HL-60/S4 (cell line): ENCODE measurements around the gene MAPK1.
"Not testable (repeated sequence)": the region's sequence is repeated elsewhere in the genome, so short reads cannot be mapped to it uniquely, and the experiment has no call there.

Source experiments
- in situ Hi-C: fragments of 300-500 bp; cut with MboI; formaldehyde crosslinking; loops from 2 replicates; pipeline ENCODE4 v1.14.3; 2022; ENCODE audit warnings: low sequenced_read_pairs

Gene MAPK1

DNA sequence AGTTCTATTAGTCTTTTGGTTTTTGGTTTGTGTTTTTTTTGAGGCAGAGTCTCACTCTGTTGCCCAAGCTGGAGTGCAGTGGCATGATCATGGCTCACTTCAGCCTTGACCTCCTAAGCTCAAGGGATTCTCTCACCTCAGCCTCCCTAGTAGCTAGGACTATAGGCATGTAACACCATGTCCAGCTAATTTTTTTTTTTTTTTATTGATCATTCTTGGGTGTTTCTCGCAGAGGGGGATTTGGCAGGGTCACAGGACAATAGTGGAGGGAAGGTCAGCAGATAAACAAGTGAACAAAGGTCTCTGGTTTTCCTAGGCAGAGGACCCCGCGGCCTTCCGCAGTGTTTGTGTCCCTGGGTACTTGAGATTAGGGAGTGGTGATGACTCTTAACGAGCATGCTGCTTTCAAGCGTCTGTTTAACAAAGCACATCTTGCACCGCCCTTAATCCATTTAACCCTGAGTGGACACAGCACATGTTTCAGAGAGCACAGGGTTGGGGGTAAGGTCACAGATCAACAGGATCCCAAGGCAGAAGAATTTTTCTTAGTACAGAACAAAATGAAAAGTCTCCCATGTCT lies 15.4 kb upstream of the MAPK1 start:
- in situ Hi-C loops, result not testable (repeated sequence)

- in situ Hi-C loops, result no loop called here
Measured at GRCh38 chr22:21881841-21882753, 14.7 kb upstream of the MAPK1 start.

DNA sequence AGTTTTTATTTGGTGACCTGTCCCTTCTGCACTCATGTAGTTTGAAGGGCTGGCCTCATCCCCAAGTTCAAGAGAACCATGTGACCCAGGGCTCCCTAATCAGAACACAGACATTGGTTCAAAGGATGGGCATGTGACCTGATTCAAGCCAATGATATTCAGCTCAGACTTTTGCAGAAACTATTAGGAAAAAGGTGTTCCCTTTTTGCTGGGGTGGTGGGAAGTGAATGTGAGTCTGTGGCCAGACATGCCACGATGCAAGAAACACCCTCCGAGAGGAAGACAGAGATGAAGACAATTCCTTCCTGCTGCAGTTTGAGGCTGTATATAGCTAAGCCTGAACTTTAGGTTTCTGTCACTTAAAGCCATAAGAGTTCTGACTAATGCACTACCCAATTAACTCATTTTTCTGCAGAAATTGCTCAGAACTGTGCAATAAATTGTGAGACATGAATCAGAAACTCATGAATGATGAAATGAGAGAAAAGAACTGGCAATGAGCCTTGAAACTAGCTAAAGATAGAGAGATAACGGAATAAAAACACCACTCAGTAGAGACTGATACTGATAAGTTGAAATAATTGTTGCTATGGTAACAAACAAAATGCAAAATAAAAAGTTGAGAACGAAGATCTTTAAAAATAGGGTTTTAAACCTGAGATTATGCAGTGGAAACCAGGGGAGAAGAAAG lies 9.2 kb upstream of the MAPK1 start:
- in situ Hi-C loops, result no loop called here

DNA sequence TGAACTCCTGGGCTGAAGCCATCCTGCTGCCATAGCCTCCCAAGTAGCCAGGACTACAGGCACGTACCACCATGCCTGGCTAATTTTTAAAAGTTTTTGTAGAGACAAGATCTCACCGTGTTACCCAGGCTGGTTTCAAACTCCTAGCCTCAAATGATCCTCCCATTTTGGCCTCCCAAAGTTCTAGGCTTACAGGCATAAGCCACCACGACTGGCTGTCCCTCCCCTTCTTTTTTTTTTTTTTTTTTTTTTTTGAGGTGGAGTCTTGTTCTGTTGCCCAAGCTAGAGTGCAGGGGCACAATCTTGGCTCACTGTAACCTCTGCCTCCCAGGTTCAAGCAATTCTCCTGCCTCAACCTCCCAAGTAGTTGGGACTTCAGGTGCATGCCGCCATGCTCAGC lies 7.5 kb upstream of the MAPK1 start:
- in situ Hi-C loops, result not testable (repeated sequence)

DNA sequence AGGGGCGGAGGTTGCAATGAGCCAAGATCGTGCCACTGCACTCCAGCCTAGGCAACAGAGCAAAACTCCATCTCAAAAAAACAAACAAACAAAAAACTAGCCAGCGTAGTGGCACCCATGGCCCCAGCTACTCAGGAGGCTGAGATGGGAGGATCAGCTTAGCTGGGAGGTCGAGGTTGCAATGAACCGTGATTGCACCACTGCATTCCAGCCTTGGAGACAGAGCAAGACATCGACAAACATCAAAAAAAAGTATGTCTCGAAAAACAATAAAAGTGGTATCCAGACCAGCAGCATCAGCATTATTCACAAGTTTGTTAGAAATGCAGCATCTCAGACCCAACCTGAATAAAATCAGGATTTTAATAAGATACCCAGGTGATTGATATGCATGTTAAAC lies 6.2 kb upstream of the MAPK1 start:
- in situ Hi-C loops, result no loop called here

- in situ Hi-C loops, result not testable (repeated sequence)
Measured at GRCh38 chr22:21872741-21873140, 5.3 kb upstream of the MAPK1 start.

DNA sequence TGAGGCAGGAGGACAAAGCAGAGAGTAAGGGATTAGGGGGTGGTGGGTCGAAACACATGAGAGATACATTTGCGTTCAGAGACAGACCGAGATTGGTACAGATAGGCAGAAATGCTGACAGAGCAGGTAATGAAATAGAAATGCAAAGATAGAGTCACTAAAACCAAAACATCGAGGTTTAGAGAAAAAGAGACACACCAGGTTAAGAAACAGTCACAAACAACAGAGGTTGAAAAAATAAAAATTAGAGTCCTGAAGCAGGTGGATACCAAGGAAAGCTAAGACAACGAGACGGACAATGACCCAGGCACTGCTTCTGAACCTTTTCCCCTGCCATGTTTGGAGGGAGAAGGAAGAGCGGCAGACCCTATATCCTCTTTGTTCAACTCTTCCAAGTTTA lies 1.2 kb upstream of the MAPK1 start:
- in situ Hi-C loops, result no loop called here

DNA sequence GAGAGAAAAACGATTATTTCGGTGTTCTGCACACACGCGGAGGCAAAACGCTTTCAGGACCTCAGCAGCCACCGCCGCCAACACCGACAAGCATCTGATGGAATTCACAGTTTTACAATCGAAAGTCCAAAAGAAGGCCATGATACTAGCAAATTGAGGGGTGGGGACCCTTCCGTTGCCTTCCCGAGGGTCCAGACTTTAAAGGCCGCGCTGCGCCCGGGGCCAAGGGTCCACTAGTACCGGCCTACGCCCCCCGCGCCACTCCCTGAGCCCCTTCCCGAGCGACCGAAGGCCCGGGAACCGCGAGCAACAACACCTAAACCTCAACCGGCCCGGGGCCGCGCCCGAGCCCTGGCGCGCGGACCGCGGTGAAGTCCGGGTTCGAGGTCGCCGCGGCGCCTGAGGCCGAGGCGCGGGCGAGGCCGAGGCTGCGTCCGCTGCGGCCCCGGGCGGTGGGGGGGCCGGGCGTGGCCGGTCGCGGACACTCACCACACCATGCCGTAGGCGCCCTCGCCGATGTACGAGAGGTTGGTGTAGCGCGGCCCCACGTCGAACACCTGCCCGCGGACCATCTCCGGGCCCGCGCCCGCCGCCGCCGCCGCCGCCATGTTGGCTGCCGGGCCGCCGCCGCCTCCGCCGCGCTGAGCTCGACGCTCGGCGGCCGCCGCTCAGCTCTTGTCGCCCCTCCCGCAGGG lies 465 bp downstream of the MAPK1 start:
- in situ Hi-C loops, result no loop called here

- in situ Hi-C loops, result no loop called here
Measured at GRCh38 chr22:21865041-21865440, 2.4 kb downstream of the MAPK1 start.

DNA sequence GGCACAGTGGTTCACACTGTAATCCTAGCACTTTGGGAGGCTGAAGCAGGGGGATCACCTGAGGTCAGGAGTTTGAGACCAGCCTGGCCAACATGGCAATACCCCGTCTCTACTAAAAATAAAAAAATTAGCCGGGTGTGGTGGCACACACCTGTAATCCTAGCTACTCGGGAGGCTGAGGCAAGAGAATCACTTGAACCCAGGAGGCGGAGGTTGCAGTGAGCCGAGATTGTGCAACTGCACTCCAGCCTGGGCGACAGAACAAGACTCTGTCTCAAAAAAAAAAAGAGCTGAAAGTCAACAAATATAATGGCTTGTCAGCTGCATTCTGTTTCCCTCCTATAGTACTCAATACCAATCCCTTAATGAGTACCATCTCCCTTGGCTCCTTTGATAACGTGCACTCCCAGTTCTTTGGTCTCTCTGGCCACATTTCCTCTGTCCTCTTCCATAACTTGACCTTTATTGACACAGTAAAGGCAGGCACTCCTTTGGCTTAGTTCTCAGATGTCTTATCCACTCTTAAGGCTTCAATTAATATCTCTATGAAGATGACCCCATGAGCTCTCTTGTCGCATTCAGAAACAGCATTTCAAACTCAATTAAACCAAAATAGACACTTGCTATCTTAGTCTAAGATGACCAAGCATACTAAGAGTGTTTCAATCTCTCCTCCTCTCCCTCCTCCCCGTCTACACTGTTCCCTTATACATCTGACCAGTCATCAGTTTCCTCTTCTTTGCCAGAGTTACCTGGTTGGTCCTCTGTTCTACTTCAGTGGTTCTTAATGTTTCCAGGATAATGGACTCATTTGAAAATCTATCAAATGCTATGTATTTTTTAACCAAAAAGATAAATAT lies 4.8 kb downstream of the MAPK1 start:
- in situ Hi-C loops, result no loop called here

DNA sequence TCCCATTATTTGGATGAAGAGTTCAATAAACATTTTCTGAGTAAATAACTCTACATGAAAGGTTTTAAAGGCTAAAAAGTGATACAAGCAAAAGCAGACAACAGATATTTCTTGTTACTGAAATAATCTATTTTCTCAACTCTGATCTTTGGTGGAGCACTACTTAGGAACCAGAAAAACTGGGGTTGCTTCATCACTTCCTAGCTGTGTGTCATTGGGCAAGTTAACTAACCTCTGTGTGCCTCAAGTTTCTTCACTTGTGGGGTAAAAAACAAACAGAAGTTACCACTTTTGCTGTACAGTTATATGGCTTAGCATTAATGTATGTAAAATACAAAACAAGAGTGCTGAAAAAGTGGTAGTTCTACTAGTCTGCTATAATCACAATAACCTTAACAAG lies 5.6 kb downstream of the MAPK1 start:
- in situ Hi-C loops, result no loop called here

- in situ Hi-C loops, result no loop called here
Measured at GRCh38 chr22:21861264-21861848, 6.1 kb downstream of the MAPK1 start.

DNA sequence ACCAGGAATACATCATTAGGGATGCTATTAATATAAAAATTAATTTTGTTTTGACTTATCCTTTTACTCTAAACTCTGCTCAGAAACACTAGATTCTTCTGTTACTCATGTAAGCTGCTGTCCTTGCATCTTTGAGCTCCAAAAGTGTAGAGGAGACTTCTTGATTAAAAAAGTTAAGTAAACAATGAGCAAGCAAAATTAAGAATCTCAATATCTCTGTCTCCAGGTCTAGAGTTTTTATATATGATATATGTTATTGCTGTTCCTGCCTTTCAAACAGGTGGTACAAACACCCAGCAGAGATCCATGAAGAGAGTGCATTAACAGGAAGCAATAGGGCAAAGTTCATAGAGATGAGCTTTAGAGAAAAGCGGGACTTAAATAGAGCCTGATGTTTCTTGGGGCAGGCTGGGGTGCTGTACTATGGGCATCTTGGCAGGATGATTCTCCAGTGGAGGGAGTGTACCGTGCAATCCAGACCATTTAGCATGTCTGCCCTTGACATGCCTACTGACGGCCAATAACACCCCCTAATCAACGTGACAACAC lies 6.9 kb downstream of the MAPK1 start:
- in situ Hi-C loops, result no loop called here

- in situ Hi-C loops, result no loop called here
Measured at GRCh38 chr22:21858025-21858764, 9.2 kb downstream of the MAPK1 start.

GRCh38 chr22:21857481-21857914 lies 9.9 kb downstream of the MAPK1 start:
- in situ Hi-C loops, result no loop called here

- in situ Hi-C loops, result no loop called here
Measured at GRCh38 chr22:21856868-21857267, 10.6 kb downstream of the MAPK1 start.

DNA sequence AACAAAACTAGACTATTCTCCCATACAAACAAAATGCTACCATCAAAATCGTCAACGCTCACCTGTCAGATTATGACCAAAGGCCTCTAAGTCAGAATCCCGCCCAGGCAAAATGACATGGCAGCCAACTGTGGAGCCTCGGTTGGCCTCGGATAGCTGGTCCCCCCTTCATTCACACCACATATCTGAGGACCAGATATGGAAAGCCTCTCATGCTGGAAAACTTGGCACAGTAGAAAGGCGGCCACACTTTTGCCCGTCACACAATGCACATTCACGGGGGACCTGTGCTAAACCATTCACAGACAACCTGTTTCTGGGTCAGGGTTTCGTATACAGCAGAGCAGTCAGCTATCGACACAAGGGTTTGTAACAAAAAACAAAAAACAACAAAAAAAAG lies 11.2 kb downstream of the MAPK1 start:
- in situ Hi-C loops, result no loop called here

DNA sequence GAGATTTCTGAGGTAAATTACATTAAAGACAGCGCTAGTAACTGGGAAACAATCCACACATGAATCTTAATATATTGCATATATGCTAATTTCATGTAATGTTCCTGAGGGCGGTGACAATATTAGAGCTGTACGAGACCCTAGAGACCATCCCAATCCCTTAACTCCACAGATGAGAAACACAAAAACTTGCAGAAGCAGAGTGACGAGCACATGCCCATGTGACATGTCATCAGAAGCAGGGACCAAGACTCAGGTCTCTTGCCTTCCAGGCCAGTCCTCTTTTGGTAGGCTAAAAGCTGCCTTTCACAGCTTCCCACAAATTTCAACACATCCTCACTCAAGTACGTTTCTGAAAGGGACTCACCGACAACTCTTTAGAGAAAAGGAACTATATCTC lies 11.8 kb downstream of the MAPK1 start:
- in situ Hi-C loops, result no loop called here

DNA sequence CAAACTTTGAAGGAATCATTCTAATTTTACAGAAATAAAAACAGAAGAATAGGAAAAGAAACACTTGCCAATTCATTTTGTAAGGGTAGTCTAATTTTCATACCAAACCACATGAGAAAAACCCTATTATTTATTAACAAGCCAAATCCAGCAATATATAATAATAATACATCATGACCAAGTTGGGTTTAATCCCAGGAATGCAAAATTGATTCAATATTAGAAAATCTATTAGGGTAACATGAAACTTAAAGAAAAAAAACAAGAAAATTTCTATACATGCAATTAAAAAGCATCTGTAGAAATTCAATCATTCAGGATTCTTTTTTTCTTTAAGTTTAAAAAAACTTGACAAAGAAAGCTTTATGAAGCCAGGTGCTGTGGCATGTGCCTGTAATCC lies 16.8 kb downstream of the MAPK1 start:
- in situ Hi-C loops, result no loop called here
